Activated CD4-positive, alpha-beta T cell treated with anti-CD3 and anti-CD28 coated beads, Interleukin-2, amount 50 U/mL, for 24 hours (primary cell): ENCODE data around the gene RBM34.

ENCODE experiments used
- DNase-seq, 2 donors: peaks; one replicate each; pipeline ENCODE4 v3.0.0-alpha.2; 2020; ENCODE audit warnings: low read depth in 1 of 2, low spot score in 1 of 2

Gene RBM34

DNA sequence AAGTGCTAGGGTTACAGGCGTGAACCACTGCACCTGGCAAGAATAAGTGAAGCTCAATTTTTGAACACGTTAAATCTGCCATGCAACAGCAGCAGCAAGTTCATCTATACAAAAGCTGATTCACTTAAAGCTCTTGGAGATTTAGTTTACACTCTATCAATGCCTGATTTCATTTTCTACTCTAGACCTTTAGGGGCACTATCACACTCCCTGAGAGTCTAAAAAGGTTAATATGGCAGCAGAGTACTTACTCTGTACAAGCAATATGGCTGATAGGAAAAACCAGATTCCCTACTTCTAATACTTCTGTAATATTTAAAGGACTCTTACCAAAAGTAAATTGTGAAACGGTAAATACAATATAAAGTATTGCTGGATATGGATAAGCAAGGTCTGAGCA is 4.8 kb downstream of the RBM34 start:
- no peak for DNase-seq

DNA sequence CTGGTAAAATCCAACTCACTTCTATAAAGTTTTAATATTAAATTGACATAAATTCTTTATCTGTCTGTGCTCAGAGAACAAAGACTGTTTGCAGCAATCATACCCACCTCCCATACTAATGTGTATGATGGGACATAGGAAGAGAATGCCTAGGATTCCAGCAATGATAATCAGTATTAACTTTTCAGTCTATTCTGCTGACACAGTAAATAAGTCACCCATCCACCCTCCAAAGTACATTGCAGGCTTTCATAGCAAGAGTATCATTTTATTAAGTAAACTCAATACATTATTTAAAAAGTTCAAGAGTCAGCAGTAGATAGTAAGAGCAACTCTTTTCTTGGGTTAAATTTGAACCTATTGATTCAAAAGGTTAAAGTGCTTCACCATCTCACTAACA is 8.8 kb downstream of the RBM34 start:
- DNase-seq, result no peak

DNA sequence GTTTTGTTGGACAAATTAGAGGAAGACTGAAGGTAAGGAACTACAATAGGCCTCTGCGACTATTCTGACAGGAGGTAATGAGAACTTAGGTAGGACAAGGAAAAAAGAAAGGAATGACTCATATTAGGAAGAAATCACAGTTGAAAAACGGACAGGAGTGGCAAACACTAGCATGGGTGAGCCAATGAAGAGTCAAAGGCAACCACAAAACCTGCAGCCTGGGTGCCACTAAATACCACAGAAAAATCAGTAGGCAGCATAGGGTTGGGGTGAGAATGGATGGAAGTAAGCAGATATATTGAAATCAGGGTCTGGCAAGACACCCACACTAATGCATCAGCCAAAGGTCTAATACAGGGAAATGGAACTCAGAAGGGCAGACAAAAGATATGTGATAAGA is 10.0 kb downstream of the RBM34 start:
- DNase-seq, result no peak

DNA sequence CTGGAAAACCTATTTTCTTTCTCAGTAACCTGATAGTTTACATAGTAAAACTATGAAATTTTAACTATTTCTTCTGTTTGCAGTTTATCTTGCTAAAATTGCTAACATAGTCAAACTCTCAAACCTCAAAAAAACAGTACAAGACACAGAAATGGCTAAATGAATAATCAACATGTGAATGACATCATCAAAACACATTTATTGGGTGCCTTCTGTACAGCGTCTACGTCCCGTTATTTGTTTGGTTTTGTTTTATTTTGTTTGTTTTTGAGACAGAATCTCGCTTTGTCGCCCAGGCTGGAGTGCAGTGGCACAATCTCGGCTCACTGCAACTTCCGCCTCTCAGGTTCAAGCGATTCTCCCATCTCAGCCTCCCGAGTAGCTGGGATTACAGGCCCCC is 11.2 kb downstream of the RBM34 start:
- DNase-seq, result no peak

DNA sequence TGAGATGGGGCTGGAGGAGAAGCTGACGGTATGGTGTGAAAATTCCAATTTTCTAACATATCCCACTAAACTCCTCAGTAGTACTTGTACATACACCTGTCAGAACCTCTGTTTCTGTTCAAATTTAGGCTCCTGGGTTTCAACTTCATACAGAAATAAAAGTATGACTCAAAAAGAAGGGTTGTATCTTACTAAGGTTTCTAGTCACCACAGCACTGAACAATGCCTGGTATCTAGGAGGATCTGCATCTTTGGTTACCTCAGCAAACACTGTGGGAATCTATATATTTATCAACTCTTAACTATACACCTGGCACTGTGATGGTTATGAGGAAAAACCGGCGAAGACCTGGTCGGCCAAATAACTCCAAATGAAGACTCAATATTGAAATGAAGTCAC is 13.8 kb downstream of the RBM34 start:
- DNase-seq, result no peak

DNA sequence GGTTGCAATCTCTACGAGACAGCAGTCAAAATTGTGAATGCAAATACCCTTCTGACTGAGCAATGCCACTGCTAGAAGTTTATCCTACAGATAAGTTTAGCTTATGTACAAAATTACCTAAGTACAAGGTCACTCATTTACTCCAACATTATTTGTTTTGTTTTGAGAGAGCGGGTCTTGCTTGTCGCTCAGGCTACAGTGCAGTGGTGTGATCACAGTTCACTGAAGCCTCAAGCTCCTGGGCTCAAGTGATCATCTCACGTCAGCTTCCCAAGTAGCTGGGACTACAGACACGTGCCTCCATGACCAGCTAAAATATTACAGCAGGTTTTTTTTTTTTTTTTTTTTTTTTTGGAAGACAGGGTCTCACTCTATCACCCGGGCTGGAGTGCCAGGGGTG is 15.4 kb downstream of the RBM34 start:
- DNase-seq, result no peak

DNA sequence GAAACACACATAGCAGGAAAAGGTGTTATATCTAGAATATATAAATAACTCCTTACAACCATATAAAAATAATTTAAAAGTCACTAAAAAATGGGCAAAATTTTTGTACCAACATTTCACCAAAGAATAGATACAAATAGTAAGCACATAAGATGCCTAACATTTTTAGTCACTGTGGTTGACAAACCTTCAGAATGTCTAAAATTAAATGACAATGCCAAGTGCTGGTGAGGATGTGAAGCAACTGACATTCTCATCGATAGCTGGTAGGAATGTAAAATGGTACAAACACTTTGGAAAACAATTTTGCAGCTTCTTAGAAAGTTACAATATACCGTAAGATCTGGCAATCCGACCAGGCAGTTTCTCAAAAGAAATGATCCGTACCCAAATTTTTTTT is 18.1 kb downstream of the RBM34 start:
- no peak for DNase-seq

DNA sequence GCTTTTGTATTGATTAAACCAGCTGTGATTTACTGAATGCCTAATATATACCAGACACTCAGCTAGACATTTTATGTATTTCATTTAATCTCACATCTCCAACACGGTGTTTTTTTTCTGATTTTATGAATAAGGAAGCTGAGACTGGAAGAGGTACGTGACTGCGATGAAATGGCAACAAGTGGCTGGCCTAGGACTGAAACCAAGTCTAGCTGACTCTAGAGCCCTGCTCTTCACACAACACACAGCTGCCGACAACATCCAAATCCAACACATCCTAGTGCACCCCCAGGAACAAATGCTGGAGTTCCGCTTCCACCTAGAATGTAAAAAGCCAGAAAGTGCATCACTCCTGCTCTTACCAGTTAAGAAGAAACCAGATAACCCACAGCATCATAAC is 21.7 kb downstream of the RBM34 start:
- no peak for DNase-seq

DNA sequence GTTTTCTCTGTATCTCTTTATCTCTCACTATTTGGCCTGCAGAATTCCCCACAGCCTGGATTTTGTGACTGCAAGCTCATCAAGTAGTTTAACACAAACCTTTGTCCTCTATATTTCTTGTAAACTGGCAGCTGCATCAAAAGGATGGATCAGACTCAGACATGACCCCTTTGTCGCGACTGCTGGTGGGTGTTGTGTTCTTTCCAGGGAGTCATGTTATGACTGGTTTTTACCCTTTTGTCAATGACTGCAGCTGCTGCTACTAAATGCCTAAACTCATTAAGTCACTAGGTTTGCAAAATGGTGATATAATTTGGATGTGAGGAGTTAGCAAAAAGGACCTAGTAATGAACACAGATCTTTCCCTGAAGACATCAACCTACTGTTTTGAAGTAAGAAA is 22.2 kb downstream of the RBM34 start:
- no peak for DNase-seq

DNA sequence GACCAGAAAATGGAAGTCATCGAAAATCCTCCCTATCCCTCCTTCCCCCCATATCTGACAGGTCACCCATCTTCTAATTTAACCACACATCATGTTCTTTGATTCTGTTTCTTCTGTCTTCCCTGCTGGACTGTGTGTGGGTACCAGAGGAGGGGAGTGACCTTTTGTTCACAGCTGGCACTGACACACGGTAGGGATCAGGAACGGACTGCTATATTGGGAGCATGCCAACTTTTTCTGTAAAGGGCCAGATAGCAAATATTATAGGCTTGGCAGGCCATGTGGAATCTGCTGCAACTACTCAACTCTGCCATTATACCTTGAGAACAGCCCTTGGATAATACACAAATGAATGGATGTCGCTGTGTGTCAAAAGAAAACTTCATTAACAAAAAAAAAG is 24.9 kb downstream of the RBM34 start:
- DNase-seq, result no peak

DNA sequence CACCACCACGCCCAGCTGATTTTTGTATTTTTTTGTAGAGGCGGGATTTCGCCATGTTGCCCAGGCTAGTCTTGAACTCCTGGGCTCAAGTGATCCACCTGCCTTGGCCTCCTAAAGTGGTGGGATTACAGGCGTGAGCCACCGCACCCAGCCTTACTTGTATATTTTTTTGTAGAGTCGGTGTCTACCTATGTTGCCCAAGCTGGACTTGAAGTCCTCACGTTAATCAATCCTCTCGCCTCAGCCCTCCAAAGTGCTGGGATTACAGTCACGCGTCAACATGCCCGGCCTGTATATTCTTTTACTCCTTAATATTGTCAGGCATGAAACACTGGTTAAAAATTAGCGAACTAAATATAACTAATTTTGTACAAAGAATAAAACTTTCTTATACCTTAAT is 26.9 kb downstream of the RBM34 start:
- no peak for DNase-seq

DNA sequence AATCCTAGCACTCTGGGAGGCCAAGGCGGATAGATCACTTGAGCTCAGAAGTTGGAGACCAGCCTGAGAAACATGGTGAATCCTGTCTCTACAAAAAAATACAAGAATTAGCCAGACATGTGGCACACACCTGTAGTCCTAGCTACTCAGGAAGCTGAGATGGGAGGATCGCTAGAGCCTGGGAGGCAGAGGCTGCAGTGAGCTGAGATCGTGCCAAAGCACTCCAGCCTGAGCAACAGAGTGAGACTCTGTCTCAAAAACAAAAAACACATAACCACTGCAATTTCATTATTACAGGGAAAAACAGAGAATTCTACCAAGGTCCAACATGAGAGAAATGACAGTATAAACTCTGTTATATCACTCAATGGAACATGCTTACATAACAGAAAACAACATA is 28.0 kb downstream of the RBM34 start:
- no peak for DNase-seq

DNA sequence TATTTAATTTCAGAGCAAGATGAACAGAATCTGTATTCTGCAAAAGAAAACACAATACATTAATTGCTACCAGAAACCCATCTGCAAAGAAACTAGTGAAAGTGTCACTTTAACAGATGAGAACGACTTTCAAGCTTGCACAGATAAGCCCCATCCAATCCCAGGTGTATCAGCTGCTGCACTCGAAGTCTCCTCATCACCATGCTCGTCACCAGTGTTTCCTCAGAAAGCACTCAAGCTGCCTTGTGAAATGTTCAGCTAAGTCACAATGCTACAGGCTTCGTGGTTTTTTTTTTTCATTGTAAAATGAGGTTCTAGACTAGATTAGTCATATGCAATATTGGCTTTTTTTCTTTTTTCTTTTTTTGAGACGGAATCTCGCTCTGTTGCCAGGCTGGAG is 29.1 kb downstream of the RBM34 start:
- DNase-seq, result no peak

DNA sequence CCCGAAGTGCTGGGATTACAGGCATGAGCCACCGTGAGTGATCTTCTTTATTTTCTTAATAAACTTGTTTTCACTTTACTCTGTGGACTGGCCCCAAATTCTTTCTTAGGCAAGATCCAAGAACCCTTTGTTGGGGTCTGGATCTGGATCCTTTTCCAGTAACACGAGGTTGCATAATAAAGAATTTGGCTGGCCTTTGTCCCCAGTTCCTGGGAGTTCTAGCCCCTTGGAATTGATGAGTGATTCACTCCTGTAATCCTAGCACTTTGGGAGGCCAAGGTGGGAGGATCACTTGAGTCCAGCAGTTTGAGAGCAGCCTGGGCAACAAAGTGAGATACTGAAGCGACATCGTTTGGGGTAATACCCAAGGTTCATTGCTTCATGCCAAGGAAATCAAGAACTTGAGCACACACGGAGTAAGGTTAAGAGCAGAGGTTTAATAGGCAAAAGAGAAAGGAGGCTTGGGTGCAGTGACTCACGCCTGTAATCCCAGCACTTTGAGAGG is 30.2 kb downstream of the RBM34 start:
- no peak for DNase-seq

DNA sequence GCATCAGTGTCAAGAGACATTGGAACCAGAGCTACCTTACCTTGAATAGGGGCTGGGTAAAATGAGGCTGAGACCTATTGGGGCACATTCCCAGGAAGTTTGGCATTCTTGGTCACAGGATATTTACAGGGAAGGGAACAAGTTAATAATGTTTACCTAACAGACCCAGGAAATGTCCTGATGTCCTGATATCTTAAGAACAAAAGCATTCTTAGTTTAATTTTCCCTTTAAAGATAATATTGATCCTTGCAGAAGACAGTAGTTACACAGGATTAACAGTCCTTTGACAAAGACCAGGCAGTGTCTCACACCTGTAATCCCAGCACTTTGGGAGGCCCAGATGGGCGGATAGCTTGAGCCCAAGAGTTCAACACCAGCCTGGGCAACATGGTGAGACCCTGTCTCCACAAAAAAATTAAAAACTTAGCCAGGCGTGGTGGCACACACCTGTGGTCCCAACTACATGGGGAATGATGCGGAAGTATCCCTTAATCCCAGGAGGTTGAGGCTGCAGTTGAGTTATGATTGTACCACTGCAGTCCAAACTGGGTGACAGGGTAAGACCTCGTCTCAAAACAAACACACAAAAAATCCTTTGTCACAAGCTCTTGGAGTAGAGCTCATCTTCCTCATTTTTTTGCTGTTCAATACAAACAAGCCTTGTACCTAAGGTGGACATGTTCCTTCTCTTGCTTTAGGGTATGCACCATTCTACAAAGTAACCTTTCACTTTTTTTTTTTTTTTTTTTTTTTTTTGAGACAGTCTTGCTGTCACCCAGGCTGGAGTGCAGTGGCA is 31.1 kb downstream of the RBM34 start:
- DNase-seq, result no peak

DNA sequence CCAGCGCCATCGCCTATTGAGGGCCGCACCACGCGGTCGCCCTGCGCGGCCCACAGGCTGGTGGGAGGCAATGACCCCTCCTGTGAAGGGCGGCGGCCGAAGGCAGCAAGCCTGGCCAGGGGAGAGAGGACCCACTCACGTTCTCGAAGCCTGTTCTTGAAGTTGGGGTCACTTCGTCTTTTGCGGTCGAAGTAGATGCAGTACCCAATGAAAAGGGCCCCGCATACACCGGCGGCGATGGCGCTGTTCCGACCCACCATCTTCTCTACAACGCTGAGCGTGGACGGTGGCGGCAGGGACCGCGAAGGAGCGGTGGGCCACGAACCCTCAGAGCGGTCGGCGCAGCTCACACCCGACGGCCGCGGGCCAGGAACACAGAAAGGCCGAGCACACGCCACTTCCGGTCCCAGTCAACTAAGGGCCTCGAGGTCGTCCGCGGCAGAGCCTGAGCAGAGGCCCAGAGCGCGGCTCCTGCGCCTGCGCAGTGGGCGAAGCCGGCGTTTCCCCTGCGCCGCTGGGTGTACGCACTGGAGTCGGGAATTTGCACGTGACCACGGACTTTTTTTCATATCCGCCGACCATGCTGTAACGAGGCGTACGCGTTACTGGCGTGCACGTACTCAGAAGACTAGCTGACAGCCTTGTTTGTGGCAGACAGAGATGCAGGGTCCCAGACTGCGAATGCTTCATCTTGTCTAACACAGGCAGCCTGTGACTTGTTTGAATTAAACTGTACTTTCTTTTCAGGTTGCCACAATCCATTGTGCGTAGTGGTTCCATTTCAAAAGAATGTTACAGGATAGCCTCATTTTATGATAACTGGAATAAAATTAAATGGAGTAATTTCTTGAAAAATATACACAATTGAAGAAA is 32.4 kb downstream of the RBM34 start, which contains the start of gene TOMM20:
TSS of gene TOMM20 (minus strand) at position 382 of the 873 bp plus-strand sequence. CDS start at position 260, 122 bp downstream.
- DNase-seq, result peak; percentile 80 to 95

DNA sequence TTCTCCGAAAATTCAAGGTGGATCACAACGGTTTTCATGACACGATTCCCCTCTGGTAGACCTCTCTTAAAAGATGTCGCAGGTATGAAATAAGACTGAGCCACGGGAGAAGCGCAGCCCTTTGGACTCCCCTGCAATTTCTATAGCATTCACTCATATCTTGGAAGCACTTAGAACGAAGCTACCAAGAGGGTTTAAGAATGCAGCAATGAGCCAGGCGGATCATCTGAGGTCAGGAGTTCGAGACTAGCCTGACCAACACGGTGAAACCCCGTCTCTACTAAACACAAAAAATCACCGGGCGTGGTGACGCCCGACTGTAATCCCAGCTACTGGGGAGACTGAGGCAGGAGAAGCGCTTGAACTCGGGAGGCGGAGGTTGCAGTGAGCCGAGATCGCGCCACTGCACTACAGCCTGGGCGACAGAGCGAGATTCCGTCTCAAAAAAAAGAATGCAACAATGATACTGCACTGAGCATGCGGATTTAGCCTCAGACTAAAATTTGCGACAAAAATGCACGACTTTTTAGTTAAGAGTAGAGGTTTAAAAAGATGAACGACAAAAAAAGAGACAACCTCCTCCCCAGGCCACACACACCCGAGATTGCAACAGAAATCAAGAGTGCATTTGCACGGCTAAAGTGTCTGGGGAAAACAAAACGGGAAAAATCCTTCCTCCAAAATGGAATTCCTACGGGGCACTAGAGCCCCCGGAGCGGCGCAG is 33.2 kb downstream of the RBM34 start:
- DNase-seq, result no peak

DNA sequence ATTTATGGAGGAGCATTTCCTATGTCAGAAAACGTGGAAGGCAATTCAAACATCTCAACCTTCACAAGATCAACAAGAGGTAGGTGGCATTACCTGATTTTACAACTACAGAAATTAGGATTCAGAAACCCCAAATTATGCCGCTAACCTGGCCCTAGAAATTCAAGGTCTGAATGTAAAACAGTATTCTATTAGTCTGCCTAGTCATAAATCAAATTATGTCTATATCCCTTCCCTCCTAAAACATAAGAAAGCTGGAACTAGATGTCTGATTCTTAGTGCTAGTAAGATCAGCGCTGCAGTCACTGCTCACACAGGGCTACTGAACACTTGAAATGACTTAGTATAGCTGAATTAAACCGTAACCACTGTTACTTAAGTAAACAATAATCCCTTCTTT is 33.8 kb downstream of the RBM34 start:
- no peak for DNase-seq

DNA sequence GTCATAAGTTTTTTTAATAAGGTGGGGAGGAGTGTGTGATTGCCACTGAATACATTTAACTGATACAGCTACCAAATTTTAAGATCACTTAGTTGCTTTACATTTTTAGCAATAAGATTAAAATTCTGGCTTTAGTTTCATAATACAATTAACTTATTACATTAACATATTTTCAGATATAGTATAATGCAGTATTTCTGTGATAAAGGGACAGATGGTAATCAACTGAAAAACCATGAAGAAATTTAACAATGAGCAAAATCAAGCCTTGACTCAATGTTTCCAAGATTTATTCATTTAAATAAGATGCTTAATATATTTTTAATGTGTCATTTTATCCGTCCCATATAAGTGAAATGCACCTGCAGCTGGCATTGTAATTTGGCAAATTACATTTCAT is 36.4 kb downstream of the RBM34 start:
- no peak for DNase-seq

DNA sequence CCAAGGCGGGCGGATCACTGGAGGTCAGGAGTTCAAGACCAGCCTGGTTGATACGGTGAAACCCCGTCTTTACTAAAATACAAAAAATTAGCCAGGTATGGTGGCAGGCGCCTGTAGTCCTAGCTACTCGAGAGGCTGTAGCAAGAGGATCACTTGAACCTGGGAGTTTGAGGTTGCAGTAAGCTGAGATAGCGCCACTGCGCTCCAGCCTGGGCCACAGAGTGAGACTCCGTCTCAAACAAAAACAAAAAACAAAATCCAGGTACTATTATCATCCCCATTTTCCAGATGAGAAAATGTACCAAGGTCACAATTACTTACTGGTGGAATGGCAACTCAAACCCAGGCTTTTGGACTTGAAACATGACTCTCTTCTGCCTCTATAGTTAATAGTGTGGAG is 36.9 kb downstream of the RBM34 start:
- DNase-seq, result no peak

DNA sequence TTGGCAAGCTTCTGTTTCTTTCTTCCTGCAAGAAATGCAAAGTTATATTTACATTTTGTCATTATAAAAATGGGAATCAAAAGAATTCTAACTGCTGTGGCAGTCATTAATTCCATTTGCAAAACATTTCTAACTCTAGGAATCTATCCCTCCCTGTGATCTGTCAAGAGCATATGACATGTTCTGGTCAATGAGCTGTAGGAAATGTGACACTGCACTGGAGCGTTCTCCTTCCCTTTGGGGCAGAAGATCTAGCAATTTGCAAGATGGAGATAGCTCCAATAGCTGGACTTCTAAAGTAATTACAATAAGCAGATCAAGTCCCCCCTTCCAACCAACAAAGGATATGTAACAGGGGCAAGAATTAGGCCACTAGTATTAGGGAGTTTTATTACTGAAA is 38.7 kb downstream of the RBM34 start:
- no peak for DNase-seq
